ENCODE results near the gene PRKG1.

Gene PRKG1

GRCh38 chr10:51599647-51600046, 525.4 kb downstream of the PRKG1 start:
- DNase-seq (ENCODE audit: low read depth), result no peak

GRCh38 chr10:51602326-51602725, 528.0 kb downstream of the PRKG1 start:
- no peak for DNase-seq (ENCODE audit: low read depth)

GRCh38 chr10:51604579-51604978, 530.3 kb downstream of the PRKG1 start:
- no peak for DNase-seq (ENCODE audit: low read depth)

- DNase-seq (ENCODE audit: low read depth), result no peak
These were observed 532.7 kb downstream of the PRKG1 start for GRCh38 chr10:51606825-51607462.

GRCh38 chr10:51607463-51607835, 533.2 kb downstream of the PRKG1 start:
- no peak for DNase-seq (ENCODE audit: low read depth)

GRCh38 chr10:51608211-51608610, 533.9 kb downstream of the PRKG1 start:
- no peak for DNase-seq (ENCODE audit: low read depth)

GRCh38 chr10:51615764-51616298, 541.5 kb downstream of the PRKG1 start:
- DNase-seq (ENCODE audit: low read depth), result no peak

- no peak for DNase-seq (ENCODE audit: low read depth)
These were observed 543.4 kb downstream of the PRKG1 start for GRCh38 chr10:51617576-51618235.

- no peak for DNase-seq (ENCODE audit: low read depth)
These were observed 545.1 kb downstream of the PRKG1 start for GRCh38 chr10:51619365-51619764.

- DNase-seq (ENCODE audit: low read depth), result no peak
These were observed 545.8 kb downstream of the PRKG1 start for GRCh38 chr10:51620131-51620530.

- no peak for DNase-seq (ENCODE audit: low read depth)
These were observed 549.7 kb downstream of the PRKG1 start for GRCh38 chr10:51624013-51624412.

- no peak for DNase-seq (ENCODE audit: low read depth)
These were observed 555.8 kb downstream of the PRKG1 start for GRCh38 chr10:51629934-51630639.

GRCh38 chr10:51630640-51631005, 556.3 kb downstream of the PRKG1 start:
- DNase-seq (ENCODE audit: low read depth), result no peak

GRCh38 chr10:51635436-51635835, 561.1 kb downstream of the PRKG1 start:
- DNase-seq (ENCODE audit: low read depth), result no peak

- no peak for DNase-seq (ENCODE audit: low read depth)
These were observed 563.9 kb downstream of the PRKG1 start for GRCh38 chr10:51638211-51638610.

- no peak for DNase-seq (ENCODE audit: low read depth)
These were observed 564.5 kb downstream of the PRKG1 start for GRCh38 chr10:51638737-51639136.

- no peak for DNase-seq (ENCODE audit: low read depth)
These were observed 566.0 kb downstream of the PRKG1 start for GRCh38 chr10:51640120-51640819.

- DNase-seq (ENCODE audit: low read depth), result no peak
These were observed 568.3 kb downstream of the PRKG1 start for GRCh38 chr10:51642581-51642980.

GRCh38 chr10:51643734-51644133, 569.4 kb downstream of the PRKG1 start:
- DNase-seq (ENCODE audit: low read depth), result no peak

- no peak for DNase-seq (ENCODE audit: low read depth)
These were observed 574.8 kb downstream of the PRKG1 start for GRCh38 chr10:51649064-51649463.

GRCh38 chr10:51651063-51651462, 576.8 kb downstream of the PRKG1 start:
- no peak for DNase-seq (ENCODE audit: low read depth)

- DNase-seq (ENCODE audit: low read depth), result no peak
These were observed 578.7 kb downstream of the PRKG1 start for GRCh38 chr10:51653025-51653424.

GRCh38 chr10:51654918-51655317, 580.6 kb downstream of the PRKG1 start:
- DNase-seq (ENCODE audit: low read depth), result no peak

All from T-helper 22 cell (primary cell).